Measurements from ENCODE around the gene TSPAN9.

The TSPAN9 gene

GRCh38 chr12:3265406-3265805 lies 188.2 kb downstream of the TSPAN9 start:
- FAIRE-seq, result no peak
- no peak for DNase-seq (ENCODE audit: low spot score)

GRCh38 chr12:3266638-3267037 lies 189.5 kb downstream of the TSPAN9 start:
- no peak for FAIRE-seq
- no peak for DNase-seq (ENCODE audit: low spot score)

DNA sequence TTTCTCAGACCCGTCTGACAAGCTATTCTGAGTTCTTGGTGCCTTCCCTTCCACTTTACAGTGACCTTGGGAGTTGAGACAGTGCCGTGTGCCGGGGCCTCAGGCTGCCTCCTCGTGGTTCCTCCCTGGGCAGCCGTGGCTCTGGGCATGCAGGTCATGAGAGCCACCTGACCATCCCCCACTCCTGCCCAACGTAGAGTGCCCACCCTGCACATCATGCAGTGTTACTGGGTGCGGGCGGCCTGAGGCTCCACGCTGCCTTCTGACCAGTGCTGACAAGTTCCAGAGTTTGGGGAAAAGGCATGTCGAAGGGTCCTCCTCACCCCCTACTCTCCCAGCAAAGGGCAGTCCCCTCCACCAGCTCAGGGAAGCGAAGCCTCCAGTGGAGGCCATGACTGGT lies 190.5 kb downstream of the TSPAN9 start:
- FAIRE-seq, result no peak
- no peak for DNase-seq (ENCODE audit: low spot score)

DNA sequence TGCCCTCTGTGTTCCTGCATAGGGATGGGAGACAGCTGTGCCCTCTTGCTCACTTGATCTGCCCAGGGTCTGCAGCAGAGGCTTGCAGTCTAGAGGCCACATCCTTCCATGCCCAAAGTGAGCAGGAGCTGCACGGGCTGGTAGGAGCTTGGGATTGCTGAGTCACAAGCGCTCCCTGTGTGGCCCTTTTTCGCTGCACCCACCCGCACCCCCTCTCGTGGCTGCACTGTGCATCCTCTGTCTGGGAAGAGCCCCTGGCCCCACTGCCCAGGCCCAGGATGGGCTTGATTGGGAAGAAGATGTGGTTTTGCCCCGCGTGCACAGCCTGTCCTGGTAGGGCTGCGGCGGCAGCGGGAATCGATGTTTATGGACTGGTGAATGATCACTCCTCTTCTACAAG lies 192.4 kb downstream of the TSPAN9 start:
- FAIRE-seq, result peak; percentile 81
- no peak for DNase-seq (ENCODE audit: low spot score)

DNA sequence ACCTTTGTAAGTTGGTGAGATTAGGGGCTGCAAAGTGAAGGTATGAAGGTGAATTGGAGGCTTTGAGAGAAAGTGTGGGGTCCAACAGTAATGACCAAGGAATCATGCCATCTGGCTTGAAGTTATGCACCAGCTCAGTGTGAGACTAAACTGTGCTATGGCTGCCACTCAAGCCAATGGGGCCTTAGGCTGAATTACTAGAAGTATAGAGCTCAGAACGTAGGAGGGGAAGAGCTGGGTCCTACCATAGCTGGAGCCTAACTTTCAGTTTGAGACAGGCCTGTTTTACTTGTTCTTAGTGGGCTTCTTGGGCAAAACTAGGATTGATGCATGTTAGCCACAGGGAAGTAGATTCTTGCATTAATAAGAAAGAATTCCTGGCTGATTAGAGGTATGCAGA lies 194.0 kb downstream of the TSPAN9 start:
- FAIRE-seq, result no peak
- no peak for DNase-seq (ENCODE audit: low spot score)

DNA sequence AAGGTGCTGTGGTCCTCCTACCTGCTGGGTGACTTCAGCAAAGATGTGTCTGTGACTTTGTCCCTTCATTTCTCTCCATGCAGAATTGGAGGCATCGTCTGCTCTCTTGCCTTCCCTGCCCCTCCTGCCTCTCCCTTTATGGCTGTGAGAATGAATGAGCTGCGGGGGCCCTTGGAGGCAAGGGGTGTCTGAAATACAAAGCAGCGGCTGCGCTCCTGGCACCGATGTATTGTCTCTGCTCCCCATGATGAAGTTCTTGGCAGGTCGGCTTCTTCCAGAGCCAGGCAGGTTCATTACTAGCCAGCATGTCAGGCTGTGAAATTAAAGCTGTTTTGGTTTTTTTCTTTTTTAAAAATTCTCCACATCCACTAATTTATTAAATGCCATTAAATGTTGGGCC lies 194.5 kb downstream of the TSPAN9 start:
- no peak for FAIRE-seq
- DNase-seq (ENCODE audit: low spot score), result no peak

GRCh38 chr12:3272958-3273357 lies 195.8 kb downstream of the TSPAN9 start:
- DNase-seq (ENCODE audit: low spot score), result peak; percentile 48
- FAIRE-seq, result no peak

DNA sequence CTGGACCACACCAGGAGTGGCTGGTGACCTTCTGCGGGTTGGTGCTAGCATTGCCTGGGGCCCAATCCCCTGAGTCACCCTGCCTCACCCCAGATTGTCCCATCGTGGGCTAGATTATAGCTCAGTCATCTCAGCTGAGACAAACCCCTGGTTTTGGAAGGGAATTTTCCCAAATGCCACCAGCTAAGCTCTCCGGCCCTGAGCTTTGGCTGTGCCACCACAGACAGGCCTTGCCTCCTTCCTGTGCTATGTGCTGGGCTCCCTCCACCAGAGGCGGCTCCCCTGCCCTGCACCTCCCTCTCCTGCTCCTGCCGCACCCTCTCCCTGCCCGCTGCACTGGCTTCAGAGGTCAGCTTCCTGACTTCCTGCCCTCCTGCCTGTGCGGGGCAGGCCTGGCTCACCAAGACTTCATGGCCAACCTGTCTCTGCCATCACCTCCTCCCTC lies 196.3 kb downstream of the TSPAN9 start:
- peak; percentile 93 for FAIRE-seq
- DNase-seq (ENCODE audit: low spot score), result peak; percentile 80

GRCh38 chr12:3274664-3275063 lies 197.5 kb downstream of the TSPAN9 start:
- peak; percentile 84 for FAIRE-seq
- no peak for DNase-seq (ENCODE audit: low spot score)

- FAIRE-seq, result peak; percentile 93
Measured at GRCh38 chr12:3275171-3276041, 198.2 kb downstream of the TSPAN9 start.

DNA sequence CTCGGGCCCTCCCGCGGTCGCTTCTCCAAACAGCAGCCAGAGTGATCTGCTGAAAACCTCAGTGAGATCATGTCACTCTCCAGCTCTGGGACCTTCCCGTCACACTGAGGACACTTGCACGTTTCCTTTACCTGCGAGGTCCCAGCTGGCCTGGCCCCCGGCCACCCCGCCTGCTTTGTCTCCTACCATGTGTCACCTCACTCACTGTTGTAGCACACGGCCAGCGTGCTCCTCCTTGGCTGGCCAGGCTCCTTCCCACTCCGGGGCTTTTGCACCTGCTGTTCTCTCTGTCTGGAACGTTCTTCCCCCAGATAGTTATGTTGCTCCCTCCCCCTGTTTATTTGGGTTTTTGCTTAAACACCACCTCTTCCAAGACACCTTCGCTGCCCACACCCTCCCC lies 199.0 kb downstream of the TSPAN9 start:
- DNase-seq (ENCODE audit: low spot score), result no peak
- no peak for FAIRE-seq

More at GRCh38 chr12:3275171-3276041, 198.2 kb downstream of the TSPAN9 start:
- peak; percentile 89 for DNase-seq (ENCODE audit: low spot score)

DNA sequence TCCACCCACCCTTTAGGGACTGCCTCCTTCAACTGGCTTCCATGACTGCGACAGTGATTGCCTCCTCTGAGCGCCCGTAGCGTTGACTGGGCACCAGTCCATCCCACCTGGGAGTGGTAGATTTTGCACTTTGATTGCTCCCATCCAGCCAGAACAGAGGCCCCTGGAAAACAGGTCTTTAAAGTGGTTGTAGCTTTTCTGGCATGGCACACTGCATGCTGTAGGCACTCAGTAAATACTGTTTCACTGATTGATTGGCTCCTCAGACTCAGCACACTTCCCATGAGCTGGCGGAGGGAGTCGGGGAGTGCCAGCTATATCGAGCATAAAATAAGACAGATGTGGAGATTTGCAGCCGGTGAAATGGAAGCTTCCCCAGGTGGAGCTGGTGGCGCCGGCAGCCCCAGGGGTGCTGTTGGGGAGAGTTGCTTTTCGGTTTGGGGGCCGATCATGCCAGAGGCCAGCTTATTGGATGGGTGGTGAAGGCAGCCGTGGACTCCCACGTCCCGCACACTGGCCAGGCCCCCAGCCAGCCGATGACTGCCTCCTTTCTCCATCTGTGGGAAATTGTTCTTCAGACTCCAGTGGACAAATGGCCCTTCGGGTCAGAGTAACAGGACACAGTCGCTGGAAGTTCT lies 200.2 kb downstream of the TSPAN9 start:
- FAIRE-seq, result no peak
- DNase-seq (ENCODE audit: low spot score), result no peak

- FAIRE-seq (peak; percentile 74), DNase-seq (ENCODE audit: low spot score) (no peak)
Measured at GRCh38 chr12:3278681-3279414, 201.7 kb downstream of the TSPAN9 start.

DNA sequence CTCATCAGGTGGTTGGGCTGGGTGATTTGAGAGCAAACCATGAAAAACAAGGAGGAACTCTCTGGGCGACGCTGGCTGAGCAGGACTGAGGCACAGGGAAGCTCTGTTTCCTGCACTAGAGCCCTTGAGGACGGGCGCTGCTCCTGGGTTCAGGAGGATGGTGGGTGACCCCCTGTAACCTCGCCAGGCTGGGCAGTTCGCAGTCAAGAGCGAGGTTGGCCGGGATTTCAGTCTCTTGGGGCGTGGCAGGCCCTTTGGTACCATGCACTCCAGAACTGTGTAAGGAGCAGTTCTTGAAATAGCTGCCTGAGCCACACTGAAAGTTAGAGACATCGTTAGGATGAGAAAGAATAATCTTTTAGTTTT lies 202.2 kb downstream of the TSPAN9 start:
- FAIRE-seq, result peak; percentile 13
- no peak for DNase-seq (ENCODE audit: low spot score)

DNA sequence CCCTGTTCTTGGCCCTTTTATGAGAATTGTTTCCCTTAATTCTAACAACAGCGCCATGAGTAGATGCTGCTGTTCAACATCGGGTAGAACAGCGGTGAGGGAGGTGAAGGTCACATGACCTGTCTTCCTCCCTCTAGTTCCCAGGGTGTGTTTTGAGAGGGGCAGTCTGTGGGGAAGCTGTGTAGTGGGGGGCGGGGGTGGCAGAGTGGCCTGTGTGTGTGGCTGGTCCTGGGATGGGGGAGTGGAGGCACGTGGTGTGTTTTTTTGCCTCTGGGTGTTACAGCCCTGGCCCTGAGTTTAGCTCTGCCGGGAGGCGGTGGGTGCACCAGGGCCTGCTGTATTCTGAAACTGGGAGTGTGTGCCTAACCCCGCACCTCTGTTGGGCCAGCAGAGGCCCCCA lies 202.7 kb downstream of the TSPAN9 start:
- no peak for DNase-seq (ENCODE audit: low spot score)
- FAIRE-seq, result no peak

DNA sequence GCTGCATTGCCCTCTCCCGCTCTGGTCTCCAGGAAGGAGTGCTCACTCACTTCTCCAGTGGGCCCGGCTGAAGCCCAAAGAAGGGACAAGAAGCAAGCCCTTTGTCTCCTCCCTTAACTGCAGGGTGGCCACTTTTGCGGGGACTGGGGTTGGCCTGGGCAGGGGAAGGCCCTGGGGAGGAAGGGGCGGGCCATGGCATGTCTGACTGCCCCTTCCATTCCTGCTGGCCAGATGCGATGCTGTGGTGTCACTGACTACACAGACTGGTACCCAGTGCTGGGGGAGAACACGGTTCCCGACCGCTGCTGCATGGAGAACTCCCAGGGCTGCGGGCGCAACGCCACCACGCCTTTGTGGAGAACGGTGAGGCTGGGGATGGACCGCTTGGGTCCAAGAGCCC lies 203.8 kb downstream of the TSPAN9 start:
- peak; percentile 73 for FAIRE-seq
- no peak for DNase-seq (ENCODE audit: low spot score)

- peak; percentile 85 for FAIRE-seq
- no peak for DNase-seq (ENCODE audit: low spot score)
Measured at GRCh38 chr12:3281588-3282383, 204.6 kb downstream of the TSPAN9 start.

- FAIRE-seq (no peak), DNase-seq (ENCODE audit: low spot score) (no peak)
Measured at GRCh38 chr12:3282384-3282670, 205.1 kb downstream of the TSPAN9 start.

DNA sequence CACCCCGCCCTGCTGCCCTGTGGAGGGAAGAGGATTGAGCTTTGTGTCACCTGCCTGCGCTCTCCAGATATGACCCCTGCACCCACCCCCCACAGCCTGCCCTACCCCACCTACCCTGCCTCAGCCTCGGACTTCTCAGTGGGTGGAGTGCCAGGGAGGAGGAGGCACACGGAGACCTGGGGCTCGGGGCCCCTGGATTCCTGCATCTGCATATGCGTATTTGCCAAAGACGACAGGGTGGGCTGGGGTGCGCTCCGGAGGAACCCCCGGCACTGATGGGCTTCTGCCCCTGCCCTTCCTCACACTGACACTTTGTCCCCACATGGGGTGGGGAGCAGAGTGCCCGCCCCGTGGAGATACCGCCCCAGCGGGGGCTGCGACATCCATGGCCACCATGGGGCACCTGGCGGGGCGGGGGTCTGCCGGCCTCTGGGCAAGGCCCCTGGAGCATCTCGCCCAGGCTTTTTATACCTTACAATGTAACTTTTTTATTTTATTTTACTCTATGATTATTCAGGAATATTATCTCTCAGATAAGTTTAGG lies 206.0 kb downstream of the TSPAN9 start:
- FAIRE-seq (no peak), DNase-seq (ENCODE audit: low spot score) (no peak)

- FAIRE-seq, result peak; percentile 20
- DNase-seq (ENCODE audit: low spot score), result no peak
Measured at GRCh38 chr12:3284405-3284804, 207.2 kb downstream of the TSPAN9 start.

DNA sequence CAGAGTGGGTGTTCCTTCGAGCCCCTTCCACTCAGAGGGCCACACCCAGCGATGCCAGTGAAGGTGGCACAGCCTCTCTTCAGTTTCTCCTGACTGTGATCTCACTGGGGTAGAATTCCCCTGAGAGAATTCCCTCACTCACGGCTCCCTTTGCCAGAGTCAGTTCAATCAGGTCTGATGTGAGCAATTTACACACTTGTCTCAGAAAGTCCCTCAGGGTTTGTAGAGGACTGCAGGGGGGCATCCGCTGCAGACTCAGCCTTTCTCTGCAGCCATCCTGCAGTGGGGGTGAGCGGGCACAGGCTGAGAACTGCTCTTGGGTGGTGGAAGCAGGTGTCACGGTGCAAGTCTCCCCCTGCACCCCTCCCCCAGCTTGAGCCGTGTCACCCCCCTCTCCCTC lies 208.4 kb downstream of the TSPAN9 start:
- no peak for DNase-seq (ENCODE audit: low spot score)
- no peak for FAIRE-seq
